ENCODE data around the gene STRN4. TPM values are rescaled to one million over a fixed set of nuclear protein-coding genes. Genes with fewer than 3 reads are reported as not detected.

The STRN4 gene
- total RNA-seq, 4 donors from 2014 or later: 54.1 to 73.4 (median 67.7) TPM

DNA sequence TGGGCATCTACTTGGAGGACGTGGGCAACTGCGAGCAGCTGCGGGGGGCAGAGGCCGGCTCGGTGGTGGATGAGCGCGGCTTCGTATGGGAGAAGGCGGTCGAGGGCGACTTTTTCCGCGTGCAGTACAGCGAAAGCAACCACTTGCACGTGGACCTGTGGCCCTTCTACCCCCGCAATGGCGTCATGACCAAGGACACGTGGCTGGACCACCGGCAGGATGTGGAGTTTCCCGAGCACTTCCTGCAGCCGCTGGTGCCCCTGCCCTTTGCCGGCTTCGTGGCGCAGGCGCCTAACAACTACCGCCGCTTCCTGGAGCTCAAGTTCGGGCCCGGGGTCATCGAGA, 10.3 kb upstream of the STRN4 start:
- Histone ChIP-seq H3K27ac (no peak overlapping the region), H3K4me3 (replicated peaks in 1 of 3) (no peak overlapping the region), H3K9me3 (no peaks in the 10 kb centered on the region), H3K4me1 (peaks cover 0 to 4% of the 10 kb centered on the region in 2 donors), H3K27me3 (no peaks in the 10 kb centered on the region), H3K36me3 (peaks cover 0 to 5% of the 10 kb centered on the region in 2 donors)
- no peak for TF ChIP-seq POLR2A (IDR thresholded peaks at IDR 0.05)
- TF ChIP-seq, protein P1, sequence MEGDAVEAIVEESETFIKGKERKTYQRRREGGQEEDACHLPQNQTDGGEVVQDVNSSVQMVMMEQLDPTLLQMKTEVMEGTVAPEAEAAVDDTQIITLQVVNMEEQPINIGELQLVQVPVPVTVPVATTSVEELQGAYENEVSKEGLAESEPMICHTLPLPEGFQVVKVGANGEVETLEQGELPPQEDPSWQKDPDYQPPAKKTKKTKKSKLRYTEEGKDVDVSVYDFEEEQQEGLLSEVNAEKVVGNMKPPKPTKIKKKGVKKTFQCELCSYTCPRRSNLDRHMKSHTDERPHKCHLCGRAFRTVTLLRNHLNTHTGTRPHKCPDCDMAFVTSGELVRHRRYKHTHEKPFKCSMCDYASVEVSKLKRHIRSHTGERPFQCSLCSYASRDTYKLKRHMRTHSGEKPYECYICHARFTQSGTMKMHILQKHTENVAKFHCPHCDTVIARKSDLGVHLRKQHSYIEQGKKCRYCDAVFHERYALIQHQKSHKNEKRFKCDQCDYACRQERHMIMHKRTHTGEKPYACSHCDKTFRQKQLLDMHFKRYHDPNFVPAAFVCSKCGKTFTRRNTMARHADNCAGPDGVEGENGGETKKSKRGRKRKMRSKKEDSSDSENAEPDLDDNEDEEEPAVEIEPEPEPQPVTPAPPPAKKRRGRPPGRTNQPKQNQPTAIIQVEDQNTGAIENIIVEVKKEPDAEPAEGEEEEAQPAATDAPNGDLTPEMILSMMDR (IDR thresholded peaks at IDR 0.05): no peak
- no peak for DNase-seq
- 70 to 92% methylated on average over 16 to 21 of the region's 30 CpGs for WGBS, 2 donors
- intact Hi-C loops (cut with DNase I): loop anchor here (2.0 to 5.0 kb wide), 2 partner anchors 84 to 236 kb away; no protein-coding TSS in a partner anchor

DNA sequence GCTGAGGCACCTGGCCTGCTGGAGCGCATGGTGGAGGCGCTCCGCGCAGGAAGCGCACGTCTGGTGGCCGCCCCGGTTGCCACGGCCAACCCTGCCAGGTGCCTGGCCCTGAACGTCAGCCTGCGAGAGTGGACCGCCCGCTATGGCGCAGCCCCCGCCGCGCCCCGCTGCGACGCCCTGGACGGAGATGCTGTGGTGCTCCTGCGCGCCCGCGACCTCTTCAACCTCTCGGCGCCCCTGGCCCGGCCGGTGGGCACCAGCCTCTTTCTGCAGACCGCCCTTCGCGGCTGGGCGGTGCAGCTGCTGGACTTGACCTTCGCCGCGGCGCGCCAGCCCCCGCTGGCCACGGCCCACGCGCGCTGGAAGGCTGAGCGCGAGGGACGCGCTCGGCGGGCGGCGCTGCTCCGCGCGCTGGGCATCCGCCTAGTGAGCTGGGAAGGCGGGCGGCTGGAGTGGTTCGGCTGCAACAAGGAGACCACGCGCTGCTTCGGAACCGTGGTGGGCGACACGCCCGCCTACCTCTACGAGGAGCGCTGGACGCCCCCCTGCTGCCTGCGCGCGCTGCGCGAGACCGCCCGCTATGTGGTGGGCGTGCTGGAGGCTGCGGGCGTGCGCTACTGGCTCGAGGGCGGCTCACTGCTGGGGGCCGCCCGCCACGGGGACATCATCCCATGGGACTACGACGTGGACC, 9.7 kb upstream of the STRN4 start:
- peaks cover 0 to 4% of the 10 kb centered on the region in 2 donors for H3K4me1 ChIP-seq
- intact Hi-C loops (cut with DNase I): loop anchor here (2.0 to 5.0 kb wide), 2 partner anchors 85 to 236 kb away; no protein-coding TSS in a partner anchor
- TF ChIP-seq POLR2A (IDR thresholded peaks at IDR 0.05): no peak
- TF ChIP-seq, protein P1 (IDR thresholded peaks at IDR 0.05): no peak
- 92 to 93% methylated on average over 32 to 77 of the region's 86 CpGs for WGBS, 2 donors
- DNase-seq: no peak
- peaks cover 0 to 5% of the 10 kb centered on the region in 2 donors for H3K36me3 ChIP-seq
- H3K9me3 ChIP-seq: no peaks in the 10 kb centered on the region
- no peak overlapping the region for H3K27ac ChIP-seq
- no peak overlapping the region for H3K4me3 ChIP-seq (replicated peaks in 1 of 3)
- no peaks in the 10 kb centered on the region for H3K27me3 ChIP-seq

DNA sequence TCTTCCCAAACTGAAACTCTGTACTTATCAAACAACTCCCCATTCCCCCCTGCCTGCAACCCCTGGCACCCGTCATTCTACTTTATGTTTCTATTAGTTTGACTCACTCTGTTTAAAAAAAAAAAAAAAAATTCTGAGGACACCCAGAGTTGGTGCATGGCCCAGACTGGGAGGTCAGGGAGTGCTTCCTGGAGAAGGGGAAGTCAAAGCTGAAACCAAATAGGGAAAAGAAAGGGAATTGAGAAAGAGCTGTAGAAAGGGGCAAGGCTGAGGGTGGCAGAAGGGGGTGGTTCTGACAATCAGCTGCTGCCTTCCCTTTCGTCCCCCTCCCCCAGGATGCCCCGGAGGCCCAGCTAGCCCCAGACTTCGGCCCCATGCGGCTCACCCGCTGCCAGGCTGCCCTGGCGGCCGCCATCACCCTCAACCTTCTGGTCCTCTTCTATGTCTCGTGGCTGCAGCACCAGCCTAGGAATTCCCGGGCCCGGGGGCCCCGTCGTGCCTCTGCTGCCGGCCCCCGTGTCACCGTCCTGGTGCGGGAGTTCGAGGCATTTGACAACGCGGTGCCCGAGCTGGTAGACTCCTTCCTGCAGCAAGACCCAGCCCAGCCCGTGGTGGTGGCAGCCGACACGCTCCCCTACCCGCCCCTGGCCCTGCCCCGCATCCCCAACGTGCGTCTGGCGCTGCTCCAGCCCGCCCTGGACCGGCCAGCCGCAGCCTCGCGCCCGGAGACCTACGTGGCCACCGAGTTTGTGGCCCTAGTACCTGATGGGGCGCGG, 9.0 kb upstream of the STRN4 start:
- no peak overlapping the region for H3K27ac ChIP-seq
- TF ChIP-seq, protein P1 (IDR thresholded peaks at IDR 0.05): no peak
- TF ChIP-seq POLR2A (IDR thresholded peaks at IDR 0.05): no peak
- H3K36me3 ChIP-seq: peaks cover 0 to 5% of the 10 kb centered on the region in 2 donors
- no peaks in the 10 kb centered on the region for H3K27me3 ChIP-seq
- intact Hi-C loops (cut with DNase I): loop anchor here (5.0 kb wide), 1 partner anchor 237 kb away; no protein-coding TSS in a partner anchor
- WGBS, 2 donors: 89 to 91% methylated on average over 19 to 33 of the region's 39 CpGs
- no peak overlapping the region for H3K4me3 ChIP-seq (replicated peaks in 1 of 3)
- no peaks in the 10 kb centered on the region for H3K9me3 ChIP-seq
- peaks cover 0 to 4% of the 10 kb centered on the region in 2 donors for H3K4me1 ChIP-seq
- DNase-seq: no peak

DNA sequence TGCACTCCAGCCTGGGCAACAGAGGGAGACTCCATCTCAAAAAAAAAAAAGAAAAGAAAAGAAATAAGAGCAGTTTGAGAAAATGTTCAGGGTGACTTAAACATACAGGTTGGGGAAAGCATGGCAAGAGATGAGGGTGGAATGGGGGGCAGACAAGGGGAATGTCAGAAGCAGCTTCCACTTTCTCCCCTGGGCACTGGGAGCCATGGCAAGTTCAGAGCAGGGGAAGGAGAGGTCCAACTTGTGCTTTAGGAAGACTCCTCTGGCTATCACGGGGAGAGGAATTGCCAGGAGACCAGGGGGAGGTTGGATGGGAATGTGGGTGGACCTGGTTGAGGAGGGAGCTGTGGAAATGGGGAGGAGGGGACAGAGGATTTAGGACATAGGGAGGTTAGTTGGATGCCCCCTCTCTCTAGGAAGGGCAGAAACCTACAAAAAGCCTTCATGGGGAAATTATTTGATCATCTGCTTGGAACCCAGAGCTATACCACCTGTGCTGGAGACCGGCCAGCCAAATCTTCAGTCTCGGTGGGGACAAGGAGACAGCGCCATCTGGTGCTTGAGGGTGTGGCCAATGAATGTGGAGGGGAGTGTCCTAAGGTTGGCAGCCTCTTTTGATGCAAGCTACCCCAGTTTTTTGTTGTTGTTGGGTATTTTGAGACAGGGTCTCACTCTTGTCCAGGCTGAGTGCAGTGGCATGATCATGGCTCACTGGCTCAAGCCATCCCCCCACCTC, 7.3 kb upstream of the STRN4 start:
- DNase-seq: peak; percentile 73 to 74
- WGBS, 2 donors: 37 to 47% methylated on average over 4 of the region's 4 CpGs
- peaks cover 0 to 5% of the 10 kb centered on the region in 2 donors for H3K36me3 ChIP-seq
- H3K4me1 ChIP-seq: no peaks in the 10 kb centered on the region
- H3K27ac ChIP-seq: no peak overlapping the region
- intact Hi-C loops (cut with DNase I): no loop called here
- H3K9me3 ChIP-seq: no peaks in the 10 kb centered on the region
- TF ChIP-seq, protein P1 (IDR thresholded peaks at IDR 0.05): peak in 4 of 6 experiments; percentile 9 to 52 (median 38)
- no peak for TF ChIP-seq POLR2A (IDR thresholded peaks at IDR 0.05)
- H3K4me3 ChIP-seq (replicated peaks in 1 of 3): no peak overlapping the region
- H3K27me3 ChIP-seq: no peaks in the 10 kb centered on the region
